Measurements from ENCODE around the gene SERTAD3. TPM values are rescaled to one million over a fixed set of nuclear protein-coding genes. Genes with fewer than 3 reads are reported as not detected.
"Not testable (repeated sequence)": the region's sequence is repeated elsewhere in the genome, so short reads cannot be mapped to it uniquely, and the experiment has no call there.

SERTAD3 gene
- total RNA-seq, 1 experiment from 2014 or later = 51.9 TPM

- H3K9me3 Mint-ChIP-seq (ENCODE audit: low read depth, unreplicated experiment) = no peaks in the 10 kb centered on the region
- TF ChIP-seq, protein P1, sequence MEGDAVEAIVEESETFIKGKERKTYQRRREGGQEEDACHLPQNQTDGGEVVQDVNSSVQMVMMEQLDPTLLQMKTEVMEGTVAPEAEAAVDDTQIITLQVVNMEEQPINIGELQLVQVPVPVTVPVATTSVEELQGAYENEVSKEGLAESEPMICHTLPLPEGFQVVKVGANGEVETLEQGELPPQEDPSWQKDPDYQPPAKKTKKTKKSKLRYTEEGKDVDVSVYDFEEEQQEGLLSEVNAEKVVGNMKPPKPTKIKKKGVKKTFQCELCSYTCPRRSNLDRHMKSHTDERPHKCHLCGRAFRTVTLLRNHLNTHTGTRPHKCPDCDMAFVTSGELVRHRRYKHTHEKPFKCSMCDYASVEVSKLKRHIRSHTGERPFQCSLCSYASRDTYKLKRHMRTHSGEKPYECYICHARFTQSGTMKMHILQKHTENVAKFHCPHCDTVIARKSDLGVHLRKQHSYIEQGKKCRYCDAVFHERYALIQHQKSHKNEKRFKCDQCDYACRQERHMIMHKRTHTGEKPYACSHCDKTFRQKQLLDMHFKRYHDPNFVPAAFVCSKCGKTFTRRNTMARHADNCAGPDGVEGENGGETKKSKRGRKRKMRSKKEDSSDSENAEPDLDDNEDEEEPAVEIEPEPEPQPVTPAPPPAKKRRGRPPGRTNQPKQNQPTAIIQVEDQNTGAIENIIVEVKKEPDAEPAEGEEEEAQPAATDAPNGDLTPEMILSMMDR (IDR thresholded peaks at IDR 0.05; ENCODE audit: unreplicated experiment) = no peak
- H3K27ac Mint-ChIP-seq (ENCODE audit: unreplicated experiment) = no peak overlapping the region
- no peak overlapping the region for H3K4me3 Mint-ChIP-seq (ENCODE audit: low read depth, unreplicated experiment)
- no peaks in the 10 kb centered on the region for H3K27me3 Mint-ChIP-seq (ENCODE audit: unreplicated experiment)
- peaks cover 34% of the 10 kb centered on the region for H3K36me3 Mint-ChIP-seq (ENCODE audit: insufficient read depth, unreplicated experiment)
- no peak for DNase-seq
- CTCF ChIA-PET = no interaction called here
- H3K4me1 Mint-ChIP-seq (ENCODE audit: low read depth, unreplicated experiment) = peaks cover 15% of the 10 kb centered on the region
- no TSS peak for BruUV-seq (replicated peaks)
- intact Hi-C loops (cut with micrococcal nuclease; ENCODE audit: unreplicated experiment) = loop anchor here (5.0 to 10.0 kb wide), 2 partner anchors 67 to 135 kb away; no protein-coding TSS in a partner anchor
Observed at GRCh38 chr19:40460185-40460584, 16.1 kb upstream of the SERTAD3 start.

DNA sequence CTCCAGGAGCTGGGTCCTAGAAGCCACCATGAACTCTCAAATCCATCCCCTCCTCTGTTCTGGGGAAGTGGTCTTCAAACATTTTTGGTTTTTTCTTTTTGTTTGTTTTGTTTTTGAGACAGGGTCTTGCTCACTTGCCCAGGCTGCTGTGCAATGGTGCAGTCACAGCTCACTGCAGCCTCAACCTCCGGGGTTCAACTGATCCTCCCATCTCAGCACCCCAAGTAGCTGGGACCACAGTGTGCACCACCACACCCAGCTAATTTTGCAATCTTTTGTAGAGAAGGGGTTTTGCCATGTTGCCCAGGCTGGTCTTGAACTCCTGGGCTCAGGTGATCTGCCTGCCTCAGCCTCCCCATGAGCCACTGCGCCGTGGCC, 14.5 kb upstream of the SERTAD3 start:
- H3K4me3 Mint-ChIP-seq (ENCODE audit: low read depth, unreplicated experiment) = no peak overlapping the region
- BruUV-seq (replicated peaks) = no TSS peak
- intact Hi-C loops (cut with micrococcal nuclease; ENCODE audit: unreplicated experiment) = no loop called here
- H3K9me3 Mint-ChIP-seq (ENCODE audit: low read depth, unreplicated experiment) = no peaks in the 10 kb centered on the region
- CTCF ChIA-PET = no interaction called here
- H3K36me3 Mint-ChIP-seq (ENCODE audit: insufficient read depth, unreplicated experiment) = peaks cover 26% of the 10 kb centered on the region
- H3K4me1 Mint-ChIP-seq (ENCODE audit: low read depth, unreplicated experiment) = peaks cover 8% of the 10 kb centered on the region
- TF ChIP-seq, protein P1 (IDR thresholded peaks at IDR 0.05; ENCODE audit: unreplicated experiment) = no peak
- H3K27me3 Mint-ChIP-seq (ENCODE audit: unreplicated experiment) = no peaks in the 10 kb centered on the region
- no peak for DNase-seq
- H3K27ac Mint-ChIP-seq (ENCODE audit: unreplicated experiment) = no peak overlapping the region

DNA sequence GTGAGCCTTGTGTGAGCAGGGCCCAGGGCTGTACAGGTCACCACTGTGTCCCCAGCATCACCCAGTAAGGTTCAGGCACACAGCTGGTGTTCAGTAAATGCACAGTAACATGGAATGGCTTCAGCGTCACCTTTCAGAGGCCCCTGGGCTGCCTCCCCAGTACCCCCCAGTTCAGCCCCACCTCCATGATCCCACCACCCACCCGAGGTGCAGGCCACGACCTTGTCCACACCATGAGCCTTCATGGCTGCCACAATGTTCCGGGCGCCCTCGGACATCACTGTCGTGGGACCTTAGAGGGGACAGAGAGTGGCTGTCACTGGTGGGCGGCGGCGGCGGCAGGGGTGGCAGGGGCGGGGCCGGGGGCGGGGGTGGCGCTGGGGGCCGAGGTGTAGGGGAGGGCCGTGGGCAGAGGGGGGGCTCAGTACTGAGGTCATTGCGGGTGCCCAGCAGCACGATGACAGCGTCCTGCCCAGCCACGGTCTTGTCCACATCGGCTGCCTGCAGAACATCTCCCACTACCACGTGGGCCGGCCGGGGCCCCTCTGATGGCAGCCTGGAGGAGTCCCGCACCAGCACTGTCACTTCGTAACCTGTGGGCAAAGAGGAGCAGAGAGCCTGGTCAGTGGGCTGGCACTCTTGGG, 13.9 kb upstream of the SERTAD3 start:
- H3K27me3 Mint-ChIP-seq (ENCODE audit: unreplicated experiment) = no peaks in the 10 kb centered on the region
- intact Hi-C loops (cut with micrococcal nuclease; ENCODE audit: unreplicated experiment) = no loop called here
- H3K4me1 Mint-ChIP-seq (ENCODE audit: low read depth, unreplicated experiment) = peaks cover 3% of the 10 kb centered on the region
- no peaks in the 10 kb centered on the region for H3K9me3 Mint-ChIP-seq (ENCODE audit: low read depth, unreplicated experiment)
- no peak overlapping the region for H3K27ac Mint-ChIP-seq (ENCODE audit: unreplicated experiment)
- no peak for DNase-seq
- H3K36me3 Mint-ChIP-seq (ENCODE audit: insufficient read depth, unreplicated experiment) = peaks cover 27% of the 10 kb centered on the region
- no TSS peak for BruUV-seq (replicated peaks)
- CTCF ChIA-PET = interaction anchor here (0.9 kb wide), 1 partner anchor 37 kb away, joined by 3 read pairs; no protein-coding TSS in a partner anchor
- TF ChIP-seq, protein P1 (IDR thresholded peaks at IDR 0.05; ENCODE audit: unreplicated experiment) = no peak
- H3K4me3 Mint-ChIP-seq (ENCODE audit: low read depth, unreplicated experiment) = no peak overlapping the region

DNA sequence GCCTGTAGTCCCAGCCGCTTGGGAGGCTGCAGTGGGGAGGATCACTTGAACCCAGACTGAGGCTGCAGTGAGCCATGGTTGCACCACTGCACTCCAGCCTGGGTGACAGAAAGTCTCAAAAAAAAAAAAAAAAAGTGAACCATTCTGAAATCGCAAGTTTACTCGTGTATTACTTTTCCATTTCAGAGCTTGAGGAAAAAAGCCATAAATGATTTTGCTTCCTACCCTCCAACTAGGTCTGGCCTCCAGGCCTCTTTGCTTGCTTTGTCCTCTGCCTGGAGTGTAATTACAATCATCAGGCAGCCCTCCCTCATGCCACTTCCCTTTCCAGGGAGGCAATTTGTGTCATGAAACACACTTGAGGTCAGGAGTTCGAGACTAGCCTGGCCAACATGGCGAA, 12.9 kb upstream of the SERTAD3 start:
- H3K27ac Mint-ChIP-seq (ENCODE audit: unreplicated experiment) = no peak overlapping the region
- H3K36me3 Mint-ChIP-seq (ENCODE audit: insufficient read depth, unreplicated experiment) = peaks cover 36% of the 10 kb centered on the region
- BruUV-seq (replicated peaks) = no TSS peak
- TF ChIP-seq, protein P1 (IDR thresholded peaks at IDR 0.05; ENCODE audit: unreplicated experiment) = no peak
- no peaks in the 10 kb centered on the region for H3K4me1 Mint-ChIP-seq (ENCODE audit: low read depth, unreplicated experiment)
- no peaks in the 10 kb centered on the region for H3K27me3 Mint-ChIP-seq (ENCODE audit: unreplicated experiment)
- H3K9me3 Mint-ChIP-seq (ENCODE audit: low read depth, unreplicated experiment) = no peaks in the 10 kb centered on the region
- no peak overlapping the region for H3K4me3 Mint-ChIP-seq (ENCODE audit: low read depth, unreplicated experiment)
- DNase-seq = no peak
- intact Hi-C loops (cut with micrococcal nuclease; ENCODE audit: unreplicated experiment) = no loop called here
- CTCF ChIA-PET = interaction anchor here (0.6 to 0.7 kb wide), 2 partner anchors 8 to 92 kb away, joined by 3 to 6 read pairs; no protein-coding TSS in a partner anchor

- H3K9me3 Mint-ChIP-seq (ENCODE audit: low read depth, unreplicated experiment); H3K4me3 Mint-ChIP-seq (ENCODE audit: low read depth, unreplicated experiment); DNase-seq; H3K4me1 Mint-ChIP-seq (ENCODE audit: low read depth, unreplicated experiment); BruUV-seq (replicated peaks); H3K27me3 Mint-ChIP-seq (ENCODE audit: unreplicated experiment); H3K27ac Mint-ChIP-seq (ENCODE audit: unreplicated experiment); CTCF ChIA-PET; intact Hi-C loops (cut with micrococcal nuclease; ENCODE audit: unreplicated experiment): not testable (repeated sequence)
- peaks cover 51% of the 10 kb centered on the region for H3K36me3 Mint-ChIP-seq (ENCODE audit: insufficient read depth, unreplicated experiment)
Observed at GRCh38 chr19:40453943-40454342, 9.8 kb upstream of the SERTAD3 start.
